ENCODE measurements around the gene SYPL1. TPM values are rescaled to one million over a fixed set of nuclear protein-coding genes. Genes with fewer than 3 reads are reported as not detected.
A peak's percentile ranks its signal among the peaks of the same experiment; 100 is the strongest.

Gene SYPL1
- polyA plus RNA-seq, 1 of the 3 experiments (the other 2 are of a cell fraction) = 72.4 TPM

DNA sequence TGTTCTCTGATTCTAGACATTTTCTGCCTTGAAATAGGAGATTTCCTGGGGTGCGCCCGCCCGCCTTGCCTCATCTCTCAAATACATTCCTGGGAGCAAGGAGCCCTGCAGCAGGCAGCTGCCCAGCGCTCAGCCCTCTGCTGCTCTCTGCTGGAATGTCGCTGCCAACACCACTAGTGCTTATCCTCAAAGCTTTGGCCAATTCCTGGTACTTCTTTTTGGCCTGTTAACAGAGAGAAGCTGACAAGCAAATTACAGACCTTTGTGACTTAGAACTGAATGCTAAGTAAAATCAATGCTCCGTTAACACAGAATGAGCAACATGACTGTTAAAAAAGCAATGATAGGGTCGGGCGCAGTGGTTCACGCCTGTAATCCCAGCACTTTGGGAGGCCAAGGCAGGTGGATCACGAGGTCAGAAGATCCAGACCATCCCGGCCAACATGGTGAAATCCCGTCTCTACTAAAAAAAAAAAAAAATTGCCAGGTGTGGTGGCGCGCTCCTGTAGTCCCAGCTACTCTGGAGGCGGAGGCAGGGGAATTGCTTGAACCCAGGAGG, 41.9 kb upstream of the SYPL1 start (continued):
- TF ChIP-seq, protein P1, sequence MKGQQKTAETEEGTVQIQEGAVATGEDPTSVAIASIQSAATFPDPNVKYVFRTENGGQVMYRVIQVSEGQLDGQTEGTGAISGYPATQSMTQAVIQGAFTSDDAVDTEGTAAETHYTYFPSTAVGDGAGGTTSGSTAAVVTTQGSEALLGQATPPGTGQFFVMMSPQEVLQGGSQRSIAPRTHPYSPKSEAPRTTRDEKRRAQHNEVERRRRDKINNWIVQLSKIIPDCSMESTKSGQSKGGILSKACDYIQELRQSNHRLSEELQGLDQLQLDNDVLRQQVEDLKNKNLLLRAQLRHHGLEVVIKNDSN (IDR thresholded peaks at IDR 0.05; ENCODE audit: borderline replicate concordance, low read depth) = no peak
- peak; percentile 58 for TF ChIP-seq RCOR1 (IDR thresholded peaks at IDR 0.05; ENCODE audit: low read length)
- TF ChIP-seq, protein P2, sequence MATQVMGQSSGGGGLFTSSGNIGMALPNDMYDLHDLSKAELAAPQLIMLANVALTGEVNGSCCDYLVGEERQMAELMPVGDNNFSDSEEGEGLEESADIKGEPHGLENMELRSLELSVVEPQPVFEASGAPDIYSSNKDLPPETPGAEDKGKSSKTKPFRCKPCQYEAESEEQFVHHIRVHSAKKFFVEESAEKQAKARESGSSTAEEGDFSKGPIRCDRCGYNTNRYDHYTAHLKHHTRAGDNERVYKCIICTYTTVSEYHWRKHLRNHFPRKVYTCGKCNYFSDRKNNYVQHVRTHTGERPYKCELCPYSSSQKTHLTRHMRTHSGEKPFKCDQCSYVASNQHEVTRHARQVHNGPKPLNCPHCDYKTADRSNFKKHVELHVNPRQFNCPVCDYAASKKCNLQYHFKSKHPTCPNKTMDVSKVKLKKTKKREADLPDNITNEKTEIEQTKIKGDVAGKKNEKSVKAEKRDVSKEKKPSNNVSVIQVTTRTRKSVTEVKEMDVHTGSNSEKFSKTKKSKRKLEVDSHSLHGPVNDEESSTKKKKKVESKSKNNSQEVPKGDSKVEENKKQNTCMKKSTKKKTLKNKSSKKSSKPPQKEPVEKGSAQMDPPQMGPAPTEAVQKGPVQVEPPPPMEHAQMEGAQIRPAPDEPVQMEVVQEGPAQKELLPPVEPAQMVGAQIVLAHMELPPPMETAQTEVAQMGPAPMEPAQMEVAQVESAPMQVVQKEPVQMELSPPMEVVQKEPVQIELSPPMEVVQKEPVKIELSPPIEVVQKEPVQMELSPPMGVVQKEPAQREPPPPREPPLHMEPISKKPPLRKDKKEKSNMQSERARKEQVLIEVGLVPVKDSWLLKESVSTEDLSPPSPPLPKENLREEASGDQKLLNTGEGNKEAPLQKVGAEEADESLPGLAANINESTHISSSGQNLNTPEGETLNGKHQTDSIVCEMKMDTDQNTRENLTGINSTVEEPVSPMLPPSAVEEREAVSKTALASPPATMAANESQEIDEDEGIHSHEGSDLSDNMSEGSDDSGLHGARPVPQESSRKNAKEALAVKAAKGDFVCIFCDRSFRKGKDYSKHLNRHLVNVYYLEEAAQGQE (IDR thresholded peaks at IDR 0.05; ENCODE audit: low read depth, low read length) = no peak
- TF ChIP-seq, protein P3, sequence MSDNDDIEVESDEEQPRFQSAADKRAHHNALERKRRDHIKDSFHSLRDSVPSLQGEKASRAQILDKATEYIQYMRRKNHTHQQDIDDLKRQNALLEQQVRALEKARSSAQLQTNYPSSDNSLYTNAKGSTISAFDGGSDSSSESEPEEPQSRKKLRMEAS (IDR thresholded peaks at IDR 0.05; ENCODE audit: low read depth) = peak; percentile 46; the same call in 1 of the 2 replicates
- no peak for TF ChIP-seq POLR2AphosphoS5 (IDR thresholded peaks at IDR 0.05; ENCODE audit: low read depth, low read length)
- peak; percentile 70 for TF ChIP-seq CHD2 (IDR thresholded peaks at IDR 0.05; ENCODE audit: low read length, partially characterized antibody)
- no peak for TF ChIP-seq NFIC (IDR thresholded peaks at IDR 0.05; ENCODE audit: borderline replicate concordance)
- TF ChIP-seq EZH2phosphoT487 (IDR thresholded peaks at IDR 0.05; ENCODE audit: borderline replicate concordance, low read depth) = no peak
- no peak for TF ChIP-seq TCF12 (IDR thresholded peaks at IDR 0.05)
- TF ChIP-seq GABPA (IDR thresholded peaks at IDR 0.05; ENCODE audit: low read depth) = no peak
- TF ChIP-seq SMC3 (IDR thresholded peaks at IDR 0.05; ENCODE audit: low read depth, low read length) = peak; percentile 100
- no peak for TF ChIP-seq TEAD4 (IDR thresholded peaks at IDR 0.05; ENCODE audit: borderline replicate concordance, insufficient read depth)
- TF ChIP-seq SIN3A (IDR thresholded peaks at IDR 0.05; ENCODE audit: borderline replicate concordance, low read depth, low read length) = no peak
- no peak for TF ChIP-seq YY1 (IDR thresholded peaks at IDR 0.05; ENCODE audit: low read depth)
- TF ChIP-seq GATA2 (CRISPR knock-in tag; IDR thresholded peaks at IDR 0.05) = 0 out of 2 replicates have a peak, but pooled peaks have one; percentile 30
- TF ChIP-seq EP300 (IDR thresholded peaks at IDR 0.05; ENCODE audit: borderline replicate concordance in 1 of 2, low read depth in 1 of 2, low read length in 1 of 2) = no peak
- TF ChIP-seq FOXJ3 (CRISPR knock-in tag; IDR thresholded peaks at IDR 0.05) = no peak
- no peak for TF ChIP-seq RFX5 (IDR thresholded peaks at IDR 0.05; ENCODE audit: low read length)
- TF ChIP-seq, protein P4, sequence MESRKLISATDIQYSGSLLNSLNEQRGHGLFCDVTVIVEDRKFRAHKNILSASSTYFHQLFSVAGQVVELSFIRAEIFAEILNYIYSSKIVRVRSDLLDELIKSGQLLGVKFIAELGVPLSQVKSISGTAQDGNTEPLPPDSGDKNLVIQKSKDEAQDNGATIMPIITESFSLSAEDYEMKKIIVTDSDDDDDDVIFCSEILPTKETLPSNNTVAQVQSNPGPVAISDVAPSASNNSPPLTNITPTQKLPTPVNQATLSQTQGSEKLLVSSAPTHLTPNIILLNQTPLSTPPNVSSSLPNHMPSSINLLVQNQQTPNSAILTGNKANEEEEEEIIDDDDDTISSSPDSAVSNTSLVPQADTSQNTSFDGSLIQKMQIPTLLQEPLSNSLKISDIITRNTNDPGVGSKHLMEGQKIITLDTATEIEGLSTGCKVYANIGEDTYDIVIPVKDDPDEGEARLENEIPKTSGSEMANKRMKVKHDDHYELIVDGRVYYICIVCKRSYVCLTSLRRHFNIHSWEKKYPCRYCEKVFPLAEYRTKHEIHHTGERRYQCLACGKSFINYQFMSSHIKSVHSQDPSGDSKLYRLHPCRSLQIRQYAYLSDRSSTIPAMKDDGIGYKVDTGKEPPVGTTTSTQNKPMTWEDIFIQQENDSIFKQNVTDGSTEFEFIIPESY (IDR thresholded peaks at IDR 0.05; ENCODE audit: borderline replicate concordance, low read depth) = no peak
- TF ChIP-seq TAF1 (IDR thresholded peaks at IDR 0.05; ENCODE audit: borderline replicate concordance, low read depth, low read length) = no peak
- TF ChIP-seq FOXM1 (IDR thresholded peaks at IDR 0.05; ENCODE audit: low read depth) = no peak

Measured in SK-N-SH (cell line).